Measurements from ENCODE around the gene ECE1.
"Not testable (repeated sequence)": the region's sequence is repeated elsewhere in the genome, so short reads cannot be mapped to it uniquely, and the experiment has no call there.

The ECE1 gene

DNA sequence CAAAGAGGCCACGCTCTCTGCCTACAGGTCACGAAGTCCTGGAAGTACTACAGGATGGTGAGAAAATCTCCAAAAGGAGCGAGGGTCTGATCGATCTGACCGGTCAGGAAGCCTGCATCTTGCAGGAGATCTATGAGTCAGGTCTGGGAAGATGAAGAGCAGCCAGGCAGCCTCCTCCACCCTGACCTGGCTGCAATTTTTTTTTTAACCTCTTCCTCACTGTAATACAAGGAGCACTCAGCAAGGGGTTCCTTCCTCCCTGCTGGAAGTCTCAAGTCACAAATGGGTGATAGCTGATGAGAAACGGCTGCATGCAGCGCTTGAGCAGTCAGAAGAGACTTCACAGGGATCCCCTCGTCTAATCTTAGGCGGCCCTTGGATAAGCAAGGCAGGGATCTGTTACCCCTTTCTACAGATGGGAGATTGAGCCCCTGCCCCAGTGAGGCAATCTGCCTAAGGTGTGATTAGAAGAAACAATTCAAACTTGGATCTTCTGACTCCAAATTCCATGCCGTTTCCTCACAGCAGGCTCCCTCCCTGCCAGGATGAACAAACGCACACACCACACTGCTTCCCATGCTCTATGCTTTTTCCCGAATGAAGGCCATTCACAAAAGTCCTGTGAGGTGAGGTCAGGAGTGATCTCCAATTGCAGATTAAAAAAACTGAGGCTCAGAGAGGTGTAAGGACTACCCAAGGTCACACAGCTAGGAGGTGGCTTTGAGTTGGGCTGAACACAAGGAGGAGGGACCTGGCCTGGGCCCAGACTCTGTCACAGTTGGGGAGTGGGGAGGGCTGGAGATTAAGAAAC lies 48.3 kb downstream of the ECE1 start:
- no peak for DNase-seq
- in situ Hi-C loops (cut with MboI; ENCODE audit: low pct_unique_long_range_greater_than_20kb, low sequenced_read_pairs), result no loop called here

DNA sequence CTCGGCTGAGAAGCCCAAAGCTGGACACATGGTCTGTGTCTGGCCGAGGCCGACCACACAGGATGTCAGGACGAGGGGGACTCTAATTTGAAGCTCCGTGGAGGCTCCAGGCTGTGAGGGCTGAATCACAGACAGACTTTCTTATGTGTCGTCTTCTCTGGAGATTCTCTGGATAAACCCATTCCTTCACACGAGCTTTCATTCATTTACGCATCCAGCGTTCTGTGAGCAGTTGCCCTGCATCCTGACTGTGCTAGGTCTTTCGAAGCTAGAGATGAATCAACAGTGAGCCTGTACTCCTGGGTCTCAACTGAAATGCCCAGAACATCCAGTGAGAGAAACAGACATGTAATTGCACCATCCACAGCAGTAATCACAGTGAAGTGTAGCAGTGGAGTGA lies 49.6 kb downstream of the ECE1 start:
- in situ Hi-C loops (cut with MboI; ENCODE audit: low pct_unique_long_range_greater_than_20kb, low sequenced_read_pairs), result no loop called here
- no peak for DNase-seq

DNA sequence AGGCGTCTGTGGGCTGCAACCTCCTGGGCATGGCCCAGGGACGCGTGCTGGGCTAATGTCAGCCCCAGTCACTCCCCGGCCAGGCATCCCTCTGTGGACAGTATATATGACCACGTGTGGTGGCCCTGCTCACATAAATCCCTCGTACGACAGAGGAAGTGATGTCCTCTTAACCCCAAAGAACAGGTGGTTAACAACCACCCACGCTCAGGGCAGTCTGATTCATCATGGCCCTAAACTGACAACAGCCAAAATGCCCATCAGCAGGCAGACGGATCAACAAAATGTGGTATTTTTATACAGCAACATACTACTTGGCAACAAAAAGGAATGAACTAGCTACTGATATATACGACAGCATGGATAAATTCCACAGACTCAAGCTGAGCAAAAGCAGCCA lies 51.0 kb downstream of the ECE1 start:
- no peak for DNase-seq
- in situ Hi-C loops (cut with MboI; ENCODE audit: low pct_unique_long_range_greater_than_20kb, low sequenced_read_pairs), result no loop called here

GRCh38 chr1:21238141-21238800 lies 52.0 kb downstream of the ECE1 start:
- in situ Hi-C loops (cut with MboI; ENCODE audit: low pct_unique_long_range_greater_than_20kb, low sequenced_read_pairs), result no loop called here
- no peak for DNase-seq

DNA sequence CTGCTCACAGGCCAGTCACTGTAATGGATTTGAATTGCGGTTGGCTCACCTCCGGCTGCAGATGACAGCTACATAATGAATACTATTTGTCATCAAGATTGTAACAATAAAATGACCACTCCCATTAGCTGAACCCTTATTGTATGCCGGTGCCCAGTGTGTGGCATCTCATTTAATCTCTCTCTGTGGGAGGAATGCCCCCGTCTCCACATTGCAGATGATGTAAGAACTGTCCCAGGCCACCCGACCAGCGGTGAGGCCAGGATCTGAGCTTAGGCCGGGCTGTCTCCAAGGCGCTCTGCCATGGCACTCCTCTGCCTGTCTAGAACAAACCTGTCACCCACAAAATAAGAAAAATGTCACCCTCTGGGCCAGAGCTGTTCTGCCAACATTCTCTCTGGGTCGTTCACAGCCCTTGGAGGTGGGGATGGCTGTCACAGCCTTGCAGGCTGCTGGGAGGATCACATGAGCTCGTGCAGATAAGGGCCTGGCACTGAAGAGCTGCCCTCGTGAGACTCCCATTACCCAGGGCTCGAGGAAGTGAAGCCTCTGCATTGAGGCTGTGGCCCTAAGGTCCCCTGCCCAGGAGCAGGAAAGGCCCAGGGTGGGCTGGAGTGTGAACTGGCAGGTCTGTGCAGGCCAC lies 52.7 kb downstream of the ECE1 start:
- DNase-seq, result no peak
- in situ Hi-C loops (cut with MboI; ENCODE audit: low pct_unique_long_range_greater_than_20kb, low sequenced_read_pairs), result no loop called here

DNA sequence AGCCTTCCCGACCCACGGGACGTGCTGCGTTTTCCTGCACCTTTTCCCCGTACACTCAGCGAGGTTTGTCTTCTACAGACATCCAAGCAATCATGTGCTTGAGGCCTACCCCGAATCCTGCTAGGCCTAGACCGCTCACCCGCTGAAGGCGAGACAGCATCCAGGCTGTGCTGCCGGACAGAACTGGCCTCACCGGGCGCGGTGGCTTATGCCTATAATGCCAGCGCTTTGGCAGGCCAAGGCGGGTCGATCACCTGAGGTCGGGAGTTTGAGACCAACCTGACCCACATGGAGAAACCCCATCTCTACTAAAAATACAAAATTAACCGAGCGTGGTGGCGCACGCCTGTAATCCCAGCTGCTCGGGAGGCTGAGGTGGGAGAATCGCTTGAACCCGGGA lies 54.1 kb downstream of the ECE1 start:
- in situ Hi-C loops (cut with MboI; ENCODE audit: low pct_unique_long_range_greater_than_20kb, low sequenced_read_pairs), result no loop called here

GRCh38 chr1:21234779-21235178 lies 55.5 kb downstream of the ECE1 start:
- in situ Hi-C loops (cut with MboI; ENCODE audit: low pct_unique_long_range_greater_than_20kb, low sequenced_read_pairs), result no loop called here
- no peak for DNase-seq

More for the DNA sequence above, 54.1 kb downstream of the ECE1 start:
- no peak for DNase-seq

- in situ Hi-C loops (cut with MboI; ENCODE audit: low pct_unique_long_range_greater_than_20kb, low sequenced_read_pairs), result no loop called here
- DNase-seq, result peak; percentile 57
These were observed 56.8 kb downstream of the ECE1 start for GRCh38 chr1:21233490-21233889.

- in situ Hi-C loops (cut with MboI; ENCODE audit: low pct_unique_long_range_greater_than_20kb, low sequenced_read_pairs), result no loop called here
These were observed 58.2 kb downstream of the ECE1 start for GRCh38 chr1:21232044-21232443.

GRCh38 chr1:21229246-21230000 lies 60.8 kb downstream of the ECE1 start:
- in situ Hi-C loops (cut with MboI; ENCODE audit: low pct_unique_long_range_greater_than_20kb, low sequenced_read_pairs), result no loop called here
- no peak for DNase-seq

More at GRCh38 chr1:21232044-21232443, 58.2 kb downstream of the ECE1 start:
- DNase-seq, result peak; percentile 64

- DNase-seq; in situ Hi-C loops (cut with MboI; ENCODE audit: low pct_unique_long_range_greater_than_20kb, low sequenced_read_pairs): not testable (repeated sequence)
These were observed 62.0 kb downstream of the ECE1 start for GRCh38 chr1:21228224-21228623.

DNA sequence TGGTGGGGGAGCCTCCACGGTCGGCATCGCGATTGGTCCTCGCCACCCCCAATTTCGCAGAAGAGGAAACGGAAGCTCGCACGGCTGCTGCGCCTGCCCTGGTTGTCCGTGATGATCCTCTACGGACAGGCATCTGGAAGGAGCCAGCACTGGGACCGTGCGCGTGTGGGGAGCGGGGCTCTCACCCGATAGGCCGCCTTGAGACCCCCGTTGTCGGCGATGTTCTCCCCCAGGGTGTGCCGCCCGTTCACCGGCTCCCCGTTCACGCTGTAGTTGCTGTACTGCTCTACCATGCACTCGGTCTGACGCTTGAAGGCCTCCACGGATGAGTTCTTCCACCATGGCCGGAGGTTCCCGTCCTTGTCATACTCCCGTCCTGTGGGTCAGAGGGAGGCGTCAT lies 65.2 kb downstream of the ECE1 start:
- DNase-seq, result no peak
- in situ Hi-C loops (cut with MboI; ENCODE audit: low pct_unique_long_range_greater_than_20kb, low sequenced_read_pairs), result no loop called here

DNA sequence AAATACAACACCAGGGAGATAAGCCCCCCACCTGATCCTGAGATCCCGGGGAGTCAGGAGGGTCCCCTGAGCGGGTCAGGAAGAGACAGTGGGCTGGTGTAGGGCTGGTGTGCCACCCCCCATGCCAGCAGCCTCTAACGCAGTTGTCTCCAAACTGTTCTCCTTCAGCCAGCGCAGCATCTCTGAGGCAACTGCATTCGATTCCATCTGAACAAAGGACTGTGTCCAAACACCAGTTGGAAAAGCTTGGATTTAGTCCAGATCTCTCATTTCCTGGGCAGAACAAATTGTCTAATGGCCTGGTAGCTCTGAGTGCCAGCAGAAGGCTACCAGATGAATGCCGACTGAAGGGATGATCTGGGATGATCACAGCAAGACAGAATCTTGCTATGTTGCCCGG lies 69.4 kb downstream of the ECE1 start:
- in situ Hi-C loops (cut with MboI; ENCODE audit: low pct_unique_long_range_greater_than_20kb, low sequenced_read_pairs), result no loop called here
- no peak for DNase-seq

- DNase-seq, result no peak
- in situ Hi-C loops (cut with MboI; ENCODE audit: low pct_unique_long_range_greater_than_20kb, low sequenced_read_pairs), result no loop called here
These were observed 70.6 kb downstream of the ECE1 start for GRCh38 chr1:21219674-21220073.

- peak; percentile 56 for DNase-seq
- in situ Hi-C loops (cut with MboI; ENCODE audit: low pct_unique_long_range_greater_than_20kb, low sequenced_read_pairs), result no loop called here
These were observed 72.3 kb downstream of the ECE1 start for GRCh38 chr1:21217812-21218596.

GRCh38 chr1:21216835-21217811 lies 73.1 kb downstream of the ECE1 start:
- in situ Hi-C loops (cut with MboI; ENCODE audit: low pct_unique_long_range_greater_than_20kb, low sequenced_read_pairs), result no loop called here
- peak; percentile 66 for DNase-seq

DNA sequence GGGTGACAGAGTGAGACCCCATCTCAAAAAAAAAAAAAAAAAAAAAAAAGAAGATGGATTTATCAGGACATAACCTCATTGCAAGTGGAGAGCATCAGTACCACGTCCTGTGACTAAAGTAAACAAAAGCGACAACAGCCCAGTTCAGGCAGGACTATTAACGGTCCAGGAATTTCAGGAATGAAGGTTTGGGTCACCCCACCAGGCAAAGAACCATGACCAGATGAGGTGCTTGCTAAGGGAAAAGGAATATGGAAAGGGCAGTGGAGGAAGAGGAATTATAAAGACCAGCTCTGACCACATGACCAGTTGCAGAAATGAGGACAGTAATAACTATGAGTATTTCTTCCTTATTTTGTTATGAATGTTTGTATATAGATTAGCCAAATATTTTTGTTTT lies 78.1 kb downstream of the ECE1 start:
- no peak for DNase-seq
- in situ Hi-C loops (cut with MboI; ENCODE audit: low pct_unique_long_range_greater_than_20kb, low sequenced_read_pairs), result no loop called here

Measured in KBM-7 (cell line).